NK-92 (cell line): Measurements from ENCODE around the gene ATAD3A.
"Not testable (repeated sequence)": the region's sequence is repeated elsewhere in the genome, so short reads cannot be mapped to it uniquely, and the experiment has no call there.

ENCODE experiments used
- DNase-seq: peaks from one replicate; lab custom pipeline; 2025; ENCODE audit not compliant: unreplicated experiment; lab: John Stamatoyannopoulos, UW

Gene ATAD3A

GRCh38 chr1:1522536-1522935 lies 10.6 kb downstream of the ATAD3A start:
- DNase-seq: not testable (repeated sequence)

GRCh38 chr1:1523226-1523625 lies 11.3 kb downstream of the ATAD3A start:
- not testable (repeated sequence) for DNase-seq

- not testable (repeated sequence) for DNase-seq
Observed at GRCh38 chr1:1523651-1524050, 11.7 kb downstream of the ATAD3A start.

GRCh38 chr1:1524750-1525383 lies 12.9 kb downstream of the ATAD3A start:
- DNase-seq: not testable (repeated sequence)

GRCh38 chr1:1526476-1526875 lies 14.5 kb downstream of the ATAD3A start:
- DNase-seq: not testable (repeated sequence)

- DNase-seq: no peak
Observed at GRCh38 chr1:1527092-1527816, 15.3 kb downstream of the ATAD3A start.

- no peak for DNase-seq
Observed at GRCh38 chr1:1528301-1529267, 16.6 kb downstream of the ATAD3A start.

GRCh38 chr1:1529321-1529720 lies 17.4 kb downstream of the ATAD3A start:
- DNase-seq: no peak

GRCh38 chr1:1529936-1530335 lies 18.0 kb downstream of the ATAD3A start:
- DNase-seq: no peak

GRCh38 chr1:1531947-1532346 lies 20.0 kb downstream of the ATAD3A start:
- DNase-seq: no peak

- DNase-seq: not testable (repeated sequence)
Observed at GRCh38 chr1:1533176-1533893, 21.4 kb downstream of the ATAD3A start.

- DNase-seq: not testable (repeated sequence)
Observed at GRCh38 chr1:1533894-1534291, 21.9 kb downstream of the ATAD3A start.

GRCh38 chr1:1534401-1535154 lies 22.6 kb downstream of the ATAD3A start:
- DNase-seq: no peak

- DNase-seq: no peak
Observed at GRCh38 chr1:1535201-1536018, 23.4 kb downstream of the ATAD3A start.

- DNase-seq: no peak
Observed at GRCh38 chr1:1536019-1536937, 24.3 kb downstream of the ATAD3A start.

- no peak for DNase-seq
Observed at GRCh38 chr1:1536938-1537546, 25.1 kb downstream of the ATAD3A start.

GRCh38 chr1:1537626-1538250 lies 25.8 kb downstream of the ATAD3A start:
- DNase-seq: no peak
